HepG2 (cell line): Measurements from ENCODE around the gene TRABD. TPM values are rescaled to one million over a fixed set of nuclear protein-coding genes. Genes with fewer than 3 reads are reported as not detected.

ENCODE experiments used
- CCDC6 ChIP-seq: sonication (generic); formaldehyde crosslinking; IDR thresholded peaks from 2 replicates; pipeline ENCODE4 v1.8.1; 2022; ENCODE audit warnings: mild to moderate bottlenecking, missing genetic modification reagents, moderate library complexity
- CEBPB ChIP-seq: IDR thresholded peaks from 2 replicates; pipeline ENCODE4 v1.6.1; 2011; ENCODE audit warnings: low read depth, low read length, improper control_type of control experiment, borderline replicate concordance
- FOSL2 ChIP-seq: sonication (generic); formaldehyde crosslinking; IDR thresholded peaks from 2 replicates; pipeline ENCODE4 v1.4.0; 2020; ENCODE audit warnings: missing genetic modification reagents
- GTF3A ChIP-seq: sonication (generic); formaldehyde crosslinking; conservative IDR thresholded peaks from 2 replicates; pipeline ENCODE4 v1.4.0; 2020; ENCODE audit warnings: mild to moderate bottlenecking, missing genetic modification reagents
- ISL2 ChIP-seq: sonication (generic); formaldehyde crosslinking; IDR thresholded peaks from 2 replicates; pipeline ENCODE4 v1.5.0; 2020; ENCODE audit warnings: missing genetic modification reagents
- MXI1 ChIP-seq: IDR thresholded peaks from 3 replicates; pipeline ENCODE4 v1.6.1; 2012; ENCODE audit warnings: low read depth, low read length, inconsistent platforms, borderline replicate concordance
- NR0B2 ChIP-seq: sonication (generic); formaldehyde crosslinking; IDR thresholded peaks from 2 replicates; pipeline ENCODE4 v1.4.0; 2020; ENCODE audit warnings: mild to moderate bottlenecking, missing genetic modification reagents
- POLR2A ChIP-seq, 2 experiments: IDR thresholded peaks; 2 replicates each; pipeline ENCODE4 v1.6.1; 2011; ENCODE audit warnings: low read depth in 2 of 2, low read length in 2 of 2, mild to moderate bottlenecking in 1 of 2, moderate library complexity in 1 of 2; ENCODE audit not compliant: insufficient read depth in 1 of 2
- RCOR2 ChIP-seq: IDR thresholded peaks from 2 replicates; pipeline ENCODE4 v1.6.1; 2016; ENCODE audit warnings: missing biosample characterization, missing genetic modification reagents
- SAFB2 ChIP-seq: sonication (generic); formaldehyde crosslinking; IDR thresholded peaks from 2 replicates; pipeline ENCODE4 v1.5.1; 2020; ENCODE audit warnings: missing genetic modification reagents, low read depth, mild to moderate bottlenecking, borderline replicate concordance
- SOX6 ChIP-seq, 2 experiments: fragments of 450-650 bp in 1 of 2; sonication (generic) in 1 of 2; formaldehyde crosslinking in 1 of 2; IDR thresholded peaks; 2 replicates each; pipeline versions ENCODE4 v1.4.0 to v1.6.1; 2017 to 2020; ENCODE audit warnings: antibody characterized with exemption in 1 of 2, mild to moderate bottlenecking in 1 of 2, missing genetic modification reagents in 1 of 2
- THAP11 ChIP-seq: IDR thresholded peaks from 2 replicates; pipeline ENCODE4 v1.6.1; 2016; ENCODE audit warnings: missing biosample characterization, missing genetic modification reagents
- ZBTB1 ChIP-seq: sonication (generic); formaldehyde crosslinking; IDR thresholded peaks from 2 replicates; pipeline ENCODE4 v1.4.0; 2020; ENCODE audit warnings: missing genetic modification reagents, borderline replicate concordance
- ZFP37 ChIP-seq: sonication (generic); formaldehyde crosslinking; IDR thresholded peaks from 2 replicates; pipeline ENCODE4 v1.4.0; 2020; ENCODE audit warnings: missing genetic modification reagents, borderline replicate concordance
- ZNF121 ChIP-seq: sonication (generic); formaldehyde crosslinking; IDR thresholded peaks from 2 replicates; pipeline ENCODE4 v1.5.0; 2020; ENCODE audit warnings: mild to moderate bottlenecking, missing genetic modification reagents
- ZNF234 ChIP-seq: sonication (generic); formaldehyde crosslinking; conservative IDR thresholded peaks from 2 replicates; pipeline ENCODE4 v1.5.1; 2020; ENCODE audit warnings: mild to moderate bottlenecking, missing genetic modification reagents
- ZNF33B ChIP-seq: sonication (generic); formaldehyde crosslinking; IDR thresholded peaks from 2 replicates; pipeline ENCODE4 v1.5.1; 2020; ENCODE audit warnings: mild to moderate bottlenecking, missing genetic modification reagents
- ZNF510 ChIP-seq: sonication (generic); formaldehyde crosslinking; IDR thresholded peaks from 2 replicates; pipeline ENCODE4 v1.4.0; 2020; ENCODE audit warnings: low read depth, mild to moderate bottlenecking, missing genetic modification reagents
- ZNF543 ChIP-seq: sonication (generic); formaldehyde crosslinking; IDR thresholded peaks from 2 replicates; pipeline ENCODE4 v1.4.0; 2020; ENCODE audit warnings: mild to moderate bottlenecking, missing genetic modification reagents
- ZNF646 ChIP-seq: sonication (generic); formaldehyde crosslinking; IDR thresholded peaks from 2 replicates; pipeline ENCODE4 v1.9.0; 2021; ENCODE audit warnings: mild to moderate bottlenecking, missing genetic modification reagents
- polyA plus RNA-seq, 8 experiments: library from polyadenylated mRNA; depleted of rRNA in 3 of 8; stranded (reverse) in 7 of 8; unstranded in 1 of 8; fragments of >200 nt; fragmentation: Illumina TruSeq in 4 of 8; extraction: Trizol in 4 of 8; gene quantifications; 2 replicates each; pipeline versions ENCODE4 v1.2.1 to v1.2.3, GENCODE V29; 2011 to 2016; ENCODE audit warnings: low read depth in 4 of 8, missing spikeins in 1 of 8, mixed read lengths in 1 of 8; ENCODE audit not compliant: insufficient read depth in 1 of 8
- total RNA-seq, 5 experiments: library from RNA; depleted of rRNA; stranded (reverse); fragments of >200 nt; fragmentation: Illumina TruSeq; extraction: Trizol; gene quantifications; 2 replicates each; pipeline ENCODE4 v1.2.3, GENCODE V29; 2016; ENCODE audit warnings: low read depth in 1 of 5
- TF ChIP-seq, protein P1 (sequence below): sonication (generic); formaldehyde crosslinking; IDR thresholded peaks from 2 replicates; pipeline ENCODE4 v1.5.0; 2020; ENCODE audit warnings: missing genetic modification reagents
- TF ChIP-seq, protein P2 (sequence below): IDR thresholded peaks from 2 replicates; pipeline ENCODE4 v1.6.1; 2012; ENCODE audit warnings: inconsistent platforms

TRABD gene
- total and polyA plus RNA-seq, 2 of the 13 experiments (the other 11 are each of a cell fraction or from before 2014, with no cell fraction given) = 21.5 to 28.9 TPM

DNA sequence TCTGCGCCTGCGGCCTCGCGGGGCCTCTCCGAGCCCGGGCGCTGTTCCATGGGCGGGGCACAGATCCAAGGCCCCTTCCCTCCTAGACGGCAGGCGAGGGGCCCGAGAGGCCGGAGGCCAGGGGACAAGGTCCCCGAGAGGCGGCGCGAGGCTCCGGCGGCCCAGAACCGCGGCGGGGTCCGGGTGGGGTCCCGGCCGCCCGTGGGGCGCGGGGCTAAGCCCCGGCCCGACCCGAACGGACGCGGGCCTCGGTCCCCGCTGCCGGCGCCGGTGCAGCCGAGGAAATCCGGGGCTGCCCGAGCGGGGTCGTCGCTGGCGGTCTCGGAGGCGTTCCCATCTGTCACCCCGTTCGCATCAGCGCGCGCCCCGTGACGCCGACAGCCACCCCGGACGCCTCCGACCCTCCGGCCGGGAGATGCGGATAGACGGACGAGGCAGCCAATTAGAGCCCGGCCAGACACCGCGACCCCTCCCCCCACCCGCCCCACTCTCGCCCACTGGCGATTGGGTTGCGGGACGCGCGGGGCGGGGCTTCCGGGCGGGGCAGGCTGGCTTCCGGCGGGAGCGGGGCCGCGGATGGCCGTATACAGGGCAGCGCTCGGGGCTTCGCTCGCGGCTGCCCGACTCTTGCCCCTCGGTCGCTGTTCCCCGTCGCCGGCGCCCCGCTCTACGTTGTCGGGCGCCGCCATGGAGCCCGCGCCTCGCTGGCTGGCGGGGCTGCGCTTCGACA lies 14.9 kb downstream of the TRABD start, which contains the start of gene SELENOO (continued):
- TF ChIP-seq ZNF646 (CRISPR knock-in tag) (no peak), RCOR2 (no peak), ZFP37 (no peak), ZNF234 (no peak), CEBPB (no peak), ZNF543 (CRISPR knock-in tag) (0 out of 2 replicates have a peak, but pooled peaks have one; percentile 43), NR0B2 (CRISPR knock-in tag) (no peak), THAP11 (CRISPR knock-in tag) (peak; percentile 80), ZBTB1 (CRISPR knock-in tag) (no peak), ISL2 (CRISPR knock-in tag) (no peak), ZNF33B (CRISPR knock-in tag) (no peak), MXI1 (0 out of 3 replicates have a peak, but pooled peaks have one; percentile 32), ZNF510 (CRISPR knock-in tag) (no peak), FOSL2 (CRISPR knock-in tag) (no peak), GTF3A (CRISPR knock-in tag) (no peak), ZNF121 (CRISPR knock-in tag) (no peak), CCDC6 (CRISPR knock-in tag) (no peak), POLR2A (IDR thresholded peaks at IDR 0.05; ENCODE audit: insufficient read depth in 1 of 2, low read depth in 2 of 2, low read length in 2 of 2) (peak; percentile 55 to 77; a peak in 3 of 4 replicates), SAFB2 (CRISPR knock-in tag) (no peak; the same call in 1 of the 2 replicates), SOX6 (IDR thresholded peaks at IDR 0.05) (no peak), SOX6 (CRISPR knock-in tag; IDR thresholded peaks at IDR 0.05) (no peak)
- TF ChIP-seq, protein P1, sequence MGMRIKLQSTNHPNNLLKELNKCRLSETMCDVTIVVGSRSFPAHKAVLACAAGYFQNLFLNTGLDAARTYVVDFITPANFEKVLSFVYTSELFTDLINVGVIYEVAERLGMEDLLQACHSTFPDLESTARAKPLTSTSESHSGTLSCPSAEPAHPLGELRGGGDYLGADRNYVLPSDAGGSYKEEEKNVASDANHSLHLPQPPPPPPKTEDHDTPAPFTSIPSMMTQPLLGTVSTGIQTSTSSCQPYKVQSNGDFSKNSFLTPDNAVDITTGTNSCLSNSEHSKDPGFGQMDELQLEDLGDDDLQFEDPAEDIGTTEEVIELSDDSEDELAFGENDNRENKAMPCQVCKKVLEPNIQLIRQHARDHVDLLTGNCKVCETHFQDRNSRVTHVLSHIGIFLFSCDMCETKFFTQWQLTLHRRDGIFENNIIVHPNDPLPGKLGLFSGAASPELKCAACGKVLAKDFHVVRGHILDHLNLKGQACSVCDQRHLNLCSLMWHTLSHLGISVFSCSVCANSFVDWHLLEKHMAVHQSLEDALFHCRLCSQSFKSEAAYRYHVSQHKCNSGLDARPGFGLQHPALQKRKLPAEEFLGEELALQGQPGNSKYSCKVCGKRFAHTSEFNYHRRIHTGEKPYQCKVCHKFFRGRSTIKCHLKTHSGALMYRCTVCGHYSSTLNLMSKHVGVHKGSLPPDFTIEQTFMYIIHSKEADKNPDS (CRISPR knock-in tag) = no peak
- TF ChIP-seq, protein P2, sequence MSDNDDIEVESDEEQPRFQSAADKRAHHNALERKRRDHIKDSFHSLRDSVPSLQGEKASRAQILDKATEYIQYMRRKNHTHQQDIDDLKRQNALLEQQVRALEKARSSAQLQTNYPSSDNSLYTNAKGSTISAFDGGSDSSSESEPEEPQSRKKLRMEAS = no peak; the same call in 1 of the 2 replicates
